ENCODE data around the gene METRNL.
"Not testable (repeated sequence)": the region's sequence is repeated elsewhere in the genome, so short reads cannot be mapped to it uniquely, and the experiment has no call there.

METRNL gene

GRCh38 chr17:83124871-83125514 lies 45.6 kb downstream of the METRNL start:
- DNase-seq: no peak

DNA sequence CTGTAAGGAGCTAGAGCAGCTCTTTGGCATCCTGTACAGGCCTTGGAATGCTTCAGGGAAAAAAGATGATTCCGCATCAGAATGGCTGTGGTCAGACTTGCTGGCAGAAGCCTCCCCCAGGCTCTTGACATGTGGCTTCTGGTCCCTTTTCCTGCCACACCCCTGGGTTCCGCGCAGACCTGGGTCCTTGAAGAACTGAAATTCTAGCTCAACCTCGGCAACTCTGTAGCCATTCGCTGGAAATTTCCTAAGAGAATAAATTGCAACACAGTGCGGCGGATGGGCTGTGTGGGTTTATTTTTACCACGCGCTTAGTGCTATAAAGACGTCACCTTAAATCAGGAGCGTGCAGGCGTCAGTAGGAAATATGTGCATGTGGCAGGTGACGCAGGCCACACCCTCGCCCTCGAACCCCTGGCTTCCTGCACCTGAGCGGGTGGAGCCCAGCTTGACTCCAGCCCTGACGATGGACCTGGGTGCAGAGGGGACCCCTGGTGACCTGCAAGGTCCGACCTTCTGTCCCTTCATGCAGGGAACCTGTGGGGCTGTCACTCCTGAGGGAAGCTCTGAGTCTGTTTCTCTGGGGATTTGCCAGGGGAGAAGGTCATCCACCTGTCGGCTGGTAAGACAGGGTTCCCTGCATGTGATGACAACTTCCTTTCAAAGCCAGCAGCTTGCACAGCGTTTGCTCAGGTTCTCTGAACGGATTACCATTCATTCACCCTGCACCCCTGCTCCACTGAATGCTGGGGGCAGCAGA lies 46.3 kb downstream of the METRNL start:
- DNase-seq: no peak

GRCh38 chr17:83126275-83126811 lies 46.9 kb downstream of the METRNL start:
- DNase-seq: no peak

DNA sequence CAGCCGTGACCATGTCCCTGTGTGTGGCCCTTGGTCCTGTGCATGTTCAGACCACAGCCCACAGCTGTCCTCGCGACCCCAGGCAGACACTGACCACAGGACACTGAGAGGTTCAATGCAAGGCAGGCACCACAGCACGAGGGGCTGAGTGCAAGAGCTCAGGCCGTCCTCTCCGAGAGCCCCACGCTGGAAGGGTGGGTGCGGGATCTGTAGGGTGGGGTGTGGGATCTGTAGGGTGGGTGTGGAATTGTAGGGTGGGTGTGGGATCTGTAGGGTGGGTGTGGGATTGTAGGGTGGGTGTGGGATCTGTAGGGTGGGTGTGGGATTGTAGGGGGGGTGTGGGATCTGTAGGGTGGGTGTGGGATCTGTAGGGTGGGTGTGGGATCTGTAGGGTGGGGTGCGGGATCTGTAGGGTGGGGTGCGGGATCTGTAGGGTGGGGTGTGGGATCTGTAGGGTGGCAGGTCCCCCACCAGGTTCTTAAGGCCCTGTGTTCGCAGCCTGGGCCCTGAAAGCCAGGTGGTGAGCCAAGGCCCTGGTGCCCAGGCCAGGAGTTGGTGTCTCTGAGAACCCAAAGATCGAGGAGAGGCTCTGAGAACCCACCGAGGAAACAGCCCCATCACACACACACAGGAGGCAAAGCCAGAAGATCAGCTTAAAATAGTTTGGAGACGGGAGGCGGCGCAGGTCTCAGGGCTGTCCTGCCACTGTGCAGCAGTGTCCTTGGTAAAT lies 48.2 kb downstream of the METRNL start:
- no peak for DNase-seq

DNA sequence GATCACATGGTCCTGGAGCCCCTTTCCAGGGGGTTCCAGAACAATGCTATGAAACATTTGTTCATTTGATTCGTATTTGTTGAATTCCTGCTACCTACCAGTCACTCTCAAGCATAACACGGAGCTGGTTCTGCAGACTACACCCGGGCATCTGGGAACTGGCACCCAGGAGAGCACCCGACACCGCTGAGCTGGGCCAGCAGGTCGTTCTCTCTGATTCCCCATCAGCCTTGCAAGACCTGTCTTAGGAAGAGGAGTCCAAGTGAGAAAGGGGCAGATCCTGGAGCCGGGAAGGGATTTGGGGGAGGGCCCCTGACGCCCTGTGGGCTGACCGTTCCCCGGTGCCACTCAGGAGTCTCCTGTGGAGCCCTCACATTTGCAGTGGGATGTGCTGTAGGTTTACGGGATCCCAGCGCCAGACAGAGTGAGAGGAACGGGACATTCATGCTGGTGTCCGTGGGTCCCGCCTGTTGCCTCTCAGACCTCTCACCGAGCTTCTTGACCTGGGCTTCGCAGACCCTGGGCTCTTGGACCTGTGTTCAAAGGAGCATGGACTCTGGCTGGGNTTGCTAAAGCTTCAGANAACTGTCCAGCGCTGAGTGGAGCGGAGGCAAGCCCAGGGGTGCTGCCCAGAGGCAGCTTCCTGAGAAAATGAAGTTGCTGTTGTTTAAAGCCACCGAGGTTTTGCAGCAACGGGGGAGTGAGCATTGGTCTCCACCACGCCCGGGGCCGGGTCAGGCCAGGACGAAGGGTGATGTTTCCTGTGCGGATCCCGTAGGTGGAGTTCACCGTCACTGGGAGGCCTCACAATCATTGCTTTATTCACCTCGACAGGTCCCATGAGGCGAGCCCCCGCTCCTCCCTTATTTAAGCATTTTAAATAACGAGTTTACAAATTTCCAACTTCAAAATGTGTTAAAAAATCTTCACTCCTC lies 49.2 kb downstream of the METRNL start:
- no peak for DNase-seq

- no peak for DNase-seq
Measured at GRCh38 chr17:83129676-83130075, 50.3 kb downstream of the METRNL start.

GRCh38 chr17:83131401-83132011 lies 52.1 kb downstream of the METRNL start:
- DNase-seq: no peak

- no peak for DNase-seq
Measured at GRCh38 chr17:83132251-83133081, 53.1 kb downstream of the METRNL start.

GRCh38 chr17:83133302-83134121 lies 54.1 kb downstream of the METRNL start:
- no peak for DNase-seq

DNA sequence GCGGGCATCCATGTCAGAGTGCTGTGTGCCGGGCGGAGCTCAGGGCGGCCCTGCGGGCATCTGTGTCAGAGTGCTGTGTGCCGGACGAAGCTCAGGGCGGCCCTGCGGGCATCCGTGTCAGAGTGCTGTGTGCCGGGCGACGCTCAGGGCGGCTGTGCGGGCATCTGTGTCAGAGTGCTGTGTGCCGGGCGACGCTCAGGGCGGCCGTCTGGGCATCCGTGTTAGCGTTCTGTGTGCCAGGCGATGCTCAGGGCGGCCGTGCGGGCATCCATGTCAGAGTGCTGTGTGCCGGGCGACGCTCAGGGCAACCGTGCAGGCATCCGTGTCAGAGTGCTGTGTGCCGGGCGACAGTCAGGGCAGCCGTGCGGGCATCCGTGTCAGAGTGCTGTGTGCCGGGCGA lies 55.0 kb downstream of the METRNL start:
- DNase-seq: not testable (repeated sequence)

GRCh38 chr17:83135692-83136091 lies 56.3 kb downstream of the METRNL start:
- no peak for DNase-seq

DNA sequence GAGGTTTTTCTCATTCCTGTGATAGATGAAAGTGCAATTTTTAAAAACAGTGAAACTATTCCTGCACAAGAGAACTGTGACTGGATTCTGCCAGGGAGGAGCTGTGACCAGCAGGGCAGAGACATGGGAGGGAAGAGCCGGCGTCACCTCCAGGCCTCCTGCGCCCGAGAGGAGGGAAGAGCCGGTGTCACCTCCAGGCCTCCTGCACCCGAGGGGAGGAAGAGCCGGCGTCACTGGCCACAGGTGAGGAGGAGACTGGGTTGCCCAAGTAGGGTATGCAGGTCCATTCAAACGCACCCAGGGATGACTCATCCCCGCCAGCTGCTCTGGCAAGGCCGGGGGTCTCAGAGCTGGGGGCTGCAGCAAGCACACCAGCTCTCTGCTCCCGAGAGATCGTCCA lies 56.7 kb downstream of the METRNL start:
- no peak for DNase-seq

DNA sequence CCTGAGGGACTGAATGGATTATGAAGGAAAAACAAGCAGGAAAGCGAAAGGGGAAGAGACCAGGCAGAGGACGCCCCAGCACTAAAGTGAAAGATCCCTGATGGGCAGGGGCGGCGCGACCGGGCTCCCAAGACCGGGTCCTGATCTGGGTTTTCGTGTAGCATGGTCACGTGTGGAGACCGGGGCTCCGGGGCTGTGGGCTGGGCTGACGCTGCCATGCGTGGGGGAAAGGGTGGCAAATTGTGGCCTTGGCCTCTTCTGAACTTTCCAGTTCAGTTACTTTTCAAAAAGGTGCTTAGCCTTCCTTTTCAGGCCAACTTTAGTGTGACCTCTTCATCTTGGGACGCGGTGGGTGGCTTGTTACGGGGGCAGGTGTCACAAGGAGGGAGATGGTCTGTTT lies 57.5 kb downstream of the METRNL start:
- no peak for DNase-seq

- DNase-seq: no peak
Measured at GRCh38 chr17:83137523-83137922, 58.1 kb downstream of the METRNL start.

DNA sequence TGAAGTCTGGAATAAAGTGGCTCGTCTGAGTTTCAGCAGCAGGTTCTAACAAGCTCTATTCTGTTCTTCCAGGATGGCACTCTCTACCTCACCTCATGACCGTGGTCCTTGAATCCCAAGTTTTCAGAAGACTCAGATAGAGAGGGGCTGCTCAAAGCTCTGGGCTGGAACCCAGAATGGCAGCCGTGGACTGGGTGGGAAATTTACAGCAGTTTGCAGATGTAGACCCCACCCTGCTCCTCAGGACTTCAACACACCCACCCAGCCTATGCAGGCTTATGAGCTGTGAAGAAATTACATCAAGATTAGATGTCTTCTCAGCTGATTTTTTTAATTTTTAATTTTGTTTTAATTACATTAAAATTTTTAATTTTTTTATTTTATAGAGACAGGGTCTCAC lies 59.4 kb downstream of the METRNL start:
- no peak for DNase-seq

- not testable (repeated sequence) for DNase-seq
Measured at GRCh38 chr17:83139541-83140248, 60.3 kb downstream of the METRNL start.

- not testable (repeated sequence) for DNase-seq
Measured at GRCh38 chr17:83140249-83140566, 60.8 kb downstream of the METRNL start.

DNA sequence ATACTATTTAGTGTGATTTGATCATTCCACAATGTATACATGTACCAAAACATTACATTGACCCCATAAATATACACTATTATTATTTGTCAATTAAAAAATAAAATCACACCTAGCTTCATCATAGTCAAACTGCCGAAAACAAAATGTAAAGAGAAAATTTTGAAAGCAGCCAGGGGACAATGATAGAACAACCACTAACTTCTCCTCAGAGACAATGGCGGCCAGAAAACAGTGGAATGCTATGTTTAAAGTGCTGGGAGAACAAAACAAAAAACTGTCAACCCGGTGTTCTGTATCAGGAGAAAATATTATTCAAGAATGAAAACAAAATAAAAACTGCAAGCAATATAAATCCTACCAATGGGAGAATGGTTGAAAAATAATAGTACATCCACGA lies 63.2 kb downstream of the METRNL start:
- DNase-seq: no peak

DNA sequence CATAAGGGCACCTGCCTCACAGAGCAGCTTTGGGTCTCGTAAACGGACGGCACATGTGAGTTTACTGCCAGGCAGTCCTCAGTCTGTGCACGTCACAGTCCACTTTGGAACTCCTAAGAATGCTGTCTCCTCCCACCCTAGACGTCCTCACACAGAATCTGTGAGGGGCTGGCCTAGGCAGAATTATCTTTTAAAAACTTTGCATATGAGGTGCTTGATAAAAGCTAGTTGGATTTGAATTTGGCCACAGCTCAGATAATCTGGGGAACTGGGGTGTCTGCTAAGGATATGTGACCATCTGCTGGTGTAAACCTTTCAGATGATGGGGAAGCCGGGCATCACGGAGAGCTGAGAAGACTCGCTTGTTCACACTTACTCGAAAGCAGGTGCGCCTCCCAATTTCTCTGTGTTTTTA lies 64.4 kb downstream of the METRNL start:
- no peak for DNase-seq

Data from retina (tissue), 1 donor.